Keratinocyte (primary cell): Measurements from ENCODE around the gene FCF1.

Experiments
- CTCF ChIP-seq, 3 experiments: IDR thresholded peaks in 1 of 3; conservative IDR thresholded peaks in 1 of 3; optimal IDR thresholded peaks in 1 of 3; 2 replicates in 2 of 3; 3 replicates in 1 of 3; pipeline versions ENCODE3 to v1.5.1; 2011; ENCODE audit warnings: low read length in 3 of 3, mild to moderate bottlenecking in 3 of 3, moderate library complexity in 2 of 3, control low read depth in 1 of 3, inconsistent platforms in 1 of 3; ENCODE audit not compliant: insufficient read depth in 2 of 3; ENCODE audit errors: extremely low read depth in 1 of 3
- EZH2 ChIP-seq: IDR thresholded peaks from one replicate; pipeline ENCODE4 v1.6.1; 2012; ENCODE audit warnings: inconsistent platforms, mild to moderate bottlenecking, low read length, moderate library complexity

- TF ChIP-seq CTCF (optimal IDR thresholded peaks at IDR 0.05 in 1 of 3, IDR thresholded peaks at IDR 0.05 in 1 of 3, conservative IDR thresholded peaks at IDR 0.05 in 1 of 3; ENCODE audit: extremely low read depth in 1 of 3, insufficient read depth in 2 of 3, low read length in 3 of 3) (no peak), EZH2 (no peak)
These were observed 26.5 kb downstream of the FCF1 start for GRCh38 chr14:74739293-74740030.
